GM19452 (cell line): ENCODE results near the gene ZSCAN25.
"Not testable (repeated sequence)": the region's sequence is repeated elsewhere in the genome, so short reads cannot be mapped to it uniquely, and the experiment has no call there.

Experiments used
- ATAC-seq: cut with Tn5 transposase; IDR thresholded peaks from one replicate; pipeline ENCODE4 v1.9.1; 2021; ENCODE audit not compliant: unreplicated experiment

ZSCAN25 gene

DNA sequence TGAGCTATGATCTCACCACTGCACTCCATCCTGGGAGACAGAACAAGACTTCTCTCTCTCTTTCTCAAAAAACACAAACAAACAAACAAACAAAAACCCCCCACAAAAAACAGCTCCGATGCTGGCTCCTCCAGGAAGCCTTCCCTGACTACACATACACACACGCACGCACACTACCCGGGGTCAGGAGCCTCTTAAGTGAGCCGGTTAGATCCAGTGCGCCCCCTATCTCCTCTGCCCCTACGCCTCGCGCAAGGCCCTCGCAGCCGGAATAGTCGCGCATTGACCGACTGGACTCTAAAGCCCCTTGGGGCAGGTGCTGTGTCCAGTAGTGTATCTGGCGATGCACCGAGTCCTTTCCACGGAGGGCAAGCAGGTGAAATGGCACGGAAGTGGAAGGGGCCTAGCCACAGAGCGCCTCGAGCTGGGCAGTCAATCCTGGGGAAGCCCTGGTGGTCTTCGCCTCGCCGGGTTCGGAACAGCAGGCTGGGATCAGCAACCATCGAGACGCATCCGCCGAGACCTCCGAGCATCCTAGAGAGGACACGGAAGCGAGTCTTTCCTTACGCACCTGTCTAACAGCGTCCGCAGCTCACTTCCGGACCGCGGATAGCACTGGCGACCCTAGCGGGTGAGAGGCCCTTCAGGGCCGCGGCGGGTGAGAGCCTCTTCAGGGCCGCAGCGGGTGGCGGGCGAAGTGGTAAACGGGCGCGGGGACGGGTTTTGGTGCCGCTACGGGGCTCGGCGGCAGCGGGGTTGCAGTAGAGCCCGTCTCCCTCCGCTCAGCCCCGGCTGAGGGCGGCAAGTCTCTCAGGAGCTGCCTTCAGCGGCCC is at the start of gene ZSCAN25:
Gene ZSCAN25 (plus strand): TSS at position 588 of the 833 bp plus-strand sequence. CDS start 2,661 bp downstream, outside the sequence.
- ATAC-seq, result peak; percentile 95

DNA sequence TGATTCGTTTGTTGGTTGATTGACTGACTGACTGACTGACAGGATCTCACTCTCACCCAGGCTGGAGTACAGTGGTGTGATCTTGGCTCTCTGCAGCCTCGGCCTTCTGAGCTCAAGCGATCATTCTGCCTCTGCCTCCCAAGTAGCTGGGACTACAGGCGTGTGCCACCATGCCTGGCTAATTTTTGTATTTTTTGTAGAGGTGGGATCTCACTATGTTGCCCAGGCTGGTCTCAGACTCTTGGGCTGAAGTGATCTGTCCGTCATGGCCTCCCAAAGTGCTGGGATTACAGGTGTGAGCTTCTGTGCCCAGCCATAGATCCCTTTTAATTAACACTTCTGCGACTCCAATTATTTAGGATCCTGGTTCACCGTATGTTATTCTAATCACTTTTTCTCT is 48.0 kb upstream of the ZSCAN25 start:
- not testable (repeated sequence) for ATAC-seq

- ATAC-seq, result no peak
Measured at GRCh38 chr7:99571768-99572167, 45.0 kb upstream of the ZSCAN25 start.

DNA sequence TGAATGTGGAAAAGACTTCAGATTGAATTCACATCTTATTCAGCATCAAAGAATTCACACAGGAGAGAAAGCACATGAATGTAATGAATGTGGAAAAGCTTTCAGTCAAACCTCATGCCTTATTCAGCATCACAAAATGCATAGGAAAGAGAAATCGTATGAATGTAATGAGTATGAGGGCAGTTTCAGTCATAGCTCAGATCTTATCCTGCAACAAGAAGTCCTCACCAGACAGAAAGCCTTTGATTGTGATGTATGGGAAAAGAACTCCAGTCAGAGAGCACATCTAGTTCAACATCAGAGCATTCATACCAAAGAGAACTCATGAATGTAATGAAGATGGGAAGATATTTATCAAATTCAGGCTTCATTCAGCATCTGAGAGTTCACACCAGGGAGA is 43.5 kb upstream of the ZSCAN25 start:
- ATAC-seq, result no peak

- ATAC-seq, result no peak
Measured at GRCh38 chr7:99576251-99576650, 40.5 kb upstream of the ZSCAN25 start.

DNA sequence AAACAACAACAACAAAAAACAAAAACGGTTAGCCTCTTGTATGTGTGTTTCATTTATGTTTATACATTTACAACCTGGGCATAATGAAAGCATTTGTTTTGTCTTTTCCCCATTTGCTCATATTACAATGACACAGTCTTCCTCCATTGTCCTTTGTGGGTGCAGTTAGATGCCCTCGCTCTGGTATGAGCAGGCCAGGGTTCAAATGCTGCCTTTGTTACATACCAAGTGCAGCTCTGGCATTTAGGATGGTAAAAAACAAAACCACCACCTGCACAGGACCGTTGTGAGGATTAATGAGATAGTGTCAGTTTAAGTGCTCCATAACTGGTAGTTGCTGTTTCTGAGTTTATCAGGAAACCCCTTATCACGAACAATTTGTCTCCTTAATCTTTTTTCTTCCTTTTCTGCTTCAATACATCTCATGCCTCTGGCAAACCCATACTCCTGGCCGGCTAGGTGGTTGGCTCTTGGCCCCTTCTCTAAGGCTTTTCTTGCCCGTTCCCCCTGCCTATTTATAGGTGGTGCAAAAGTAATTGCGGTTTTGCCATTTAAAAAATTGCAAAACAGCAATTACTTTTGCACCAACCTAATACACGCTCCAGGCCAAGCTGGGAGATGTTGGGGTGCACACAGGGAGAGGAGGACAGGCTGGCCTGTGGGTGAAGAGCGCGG is 37.3 kb upstream of the ZSCAN25 start:
- ATAC-seq, result no peak

DNA sequence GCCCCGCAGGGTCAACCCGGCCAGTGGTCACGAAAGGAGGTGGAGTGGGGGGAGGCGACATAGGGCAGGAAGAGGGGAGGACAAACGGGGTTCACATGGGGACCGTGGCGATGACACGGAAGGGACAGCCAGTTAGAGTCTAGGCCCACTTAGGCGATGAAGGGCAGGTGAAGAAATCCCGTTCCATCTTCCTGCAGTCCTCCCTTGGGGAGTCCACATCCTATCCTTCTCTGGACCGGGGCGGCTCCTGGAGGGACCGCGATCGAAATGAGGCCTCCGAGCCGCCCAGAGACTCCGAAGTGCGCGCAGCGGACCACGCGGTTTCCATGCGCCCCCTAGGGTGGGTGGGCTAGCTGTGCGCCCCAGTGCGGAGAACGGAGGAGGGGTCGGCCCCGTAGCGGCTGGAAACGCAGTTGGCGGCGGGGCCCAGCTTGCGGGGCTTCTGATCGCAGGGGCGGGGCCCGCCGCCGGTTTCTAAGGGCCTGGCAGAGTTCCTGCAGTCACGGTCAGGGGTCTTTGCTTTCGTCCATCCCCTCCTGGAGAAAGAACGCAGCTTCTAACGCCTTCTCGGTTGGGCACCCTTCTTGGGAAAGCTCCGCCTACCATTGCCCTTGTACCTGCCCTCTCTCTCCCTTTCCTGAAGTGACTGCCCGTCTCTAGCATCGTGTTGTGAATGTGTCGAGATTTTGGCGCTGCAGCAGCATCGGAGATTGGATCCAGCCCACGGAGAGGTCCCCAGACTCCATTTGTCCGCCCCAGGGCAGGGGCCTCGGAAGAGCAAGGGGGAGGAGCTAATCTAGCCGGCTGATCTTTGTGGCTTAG is 36.6 kb upstream of the ZSCAN25 start:
- ATAC-seq, result no peak

DNA sequence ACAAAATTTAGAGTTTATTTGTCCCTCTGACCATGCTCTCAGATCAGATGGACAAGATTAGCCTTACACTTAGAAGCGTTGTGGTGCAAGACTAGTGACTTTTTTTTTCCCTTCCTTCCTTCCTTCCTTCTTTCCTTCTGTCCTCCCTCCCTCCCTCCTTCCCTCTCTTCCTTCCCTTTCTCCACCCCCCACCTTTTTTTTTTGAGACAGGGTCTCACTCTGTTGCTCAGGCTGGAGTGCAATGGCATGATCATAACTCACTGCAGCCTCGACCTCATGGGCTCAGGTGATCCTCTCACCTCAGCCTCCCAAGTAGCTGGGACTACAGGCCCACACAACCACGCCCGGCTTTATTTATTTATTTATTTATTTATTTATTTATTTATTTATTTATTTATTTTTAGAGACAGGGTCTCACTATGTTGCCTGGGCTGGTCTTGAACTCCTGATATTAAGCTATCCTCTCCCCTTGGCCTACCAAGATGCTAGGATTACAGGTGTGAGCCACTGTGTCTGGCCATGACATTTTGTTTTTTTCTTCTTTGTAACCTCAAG is 35.9 kb upstream of the ZSCAN25 start:
- ATAC-seq, result not testable (repeated sequence)

DNA sequence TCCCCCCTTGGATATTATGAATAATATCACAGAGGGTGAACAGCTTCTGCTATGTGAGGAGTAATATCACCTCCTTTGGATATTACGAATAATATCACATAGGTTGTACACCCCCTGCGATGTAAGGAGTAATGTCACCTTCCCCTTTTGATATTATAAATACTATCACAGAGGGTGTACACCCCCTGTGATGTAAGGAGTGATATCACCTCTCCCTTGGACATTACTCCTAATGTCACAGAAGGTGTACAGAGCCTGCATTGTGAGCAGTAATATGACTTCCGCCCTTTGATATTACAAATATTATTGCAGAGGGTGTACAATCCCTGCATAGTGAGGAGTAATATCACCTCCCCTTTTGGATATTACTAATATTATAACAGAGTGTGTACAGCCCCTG is 27.9 kb upstream of the ZSCAN25 start:
- no peak for ATAC-seq

- ATAC-seq, result no peak
Measured at GRCh38 chr7:99594948-99595745, 21.6 kb upstream of the ZSCAN25 start.

GRCh38 chr7:99596408-99596955 is 20.3 kb upstream of the ZSCAN25 start:
- ATAC-seq, result no peak

DNA sequence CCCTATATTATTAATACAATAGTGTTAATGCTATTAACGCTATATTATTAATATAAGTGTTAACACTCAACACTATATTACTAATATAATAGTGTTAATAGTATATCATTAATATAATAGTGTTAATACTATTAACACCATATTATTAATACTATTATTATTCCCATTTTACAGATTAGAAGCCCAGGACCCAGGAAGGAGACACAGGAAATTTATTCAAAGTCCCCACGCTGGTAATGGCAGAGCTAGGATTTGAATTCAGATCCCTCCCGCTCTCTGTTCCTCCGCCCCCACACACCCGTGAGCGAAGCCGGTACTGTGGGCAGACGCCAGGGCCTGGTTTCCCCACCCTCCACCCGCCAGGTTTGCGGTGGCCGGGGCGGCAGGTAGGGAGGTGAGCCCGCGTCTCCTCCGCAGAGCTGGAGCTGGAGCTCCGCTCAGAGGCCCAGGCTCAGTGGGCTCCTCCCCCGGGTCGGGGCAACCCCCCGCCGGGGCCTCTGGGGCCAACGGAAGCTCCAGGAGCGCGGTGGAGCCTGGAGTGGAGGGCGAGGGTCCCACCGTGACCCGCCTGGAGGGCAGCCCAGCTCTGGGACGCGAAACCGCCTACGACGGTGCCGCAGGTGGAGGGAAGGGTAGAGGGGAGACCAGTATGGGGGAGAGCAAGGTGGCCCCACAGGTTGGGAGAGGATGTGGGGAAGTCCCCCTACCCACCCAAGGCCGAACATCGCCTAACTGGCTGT is 18.8 kb upstream of the ZSCAN25 start, which contains the start of gene TMEM225B:
Gene TMEM225B (plus strand): TSS at position 506 of the 740 bp plus-strand sequence. CDS start 6,122 bp downstream, outside the sequence.
- no peak for ATAC-seq

DNA sequence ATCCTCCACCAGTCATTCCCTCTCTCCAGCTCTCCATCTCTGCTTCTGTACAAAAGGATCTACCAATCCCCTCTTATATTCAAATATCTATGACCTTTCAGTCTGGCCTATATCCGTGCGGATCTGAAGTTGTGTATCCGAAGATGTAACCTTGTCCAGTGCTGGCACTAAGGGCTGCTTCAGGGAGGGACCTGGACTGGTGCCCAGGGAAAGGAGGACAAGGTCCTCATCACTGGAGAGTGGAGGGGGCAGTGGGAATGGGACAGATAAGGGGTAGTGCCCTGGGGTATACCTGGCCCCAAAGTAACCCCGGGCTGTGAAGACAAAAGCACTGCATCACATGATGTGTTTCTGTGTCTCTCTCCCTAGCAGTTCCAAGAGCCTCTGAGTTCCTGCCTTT is 16.9 kb upstream of the ZSCAN25 start:
- ATAC-seq, result no peak

GRCh38 chr7:99601656-99602310 is 15.0 kb upstream of the ZSCAN25 start:
- ATAC-seq, result no peak

GRCh38 chr7:99605527-99605926 is 11.2 kb upstream of the ZSCAN25 start:
- ATAC-seq, result no peak

DNA sequence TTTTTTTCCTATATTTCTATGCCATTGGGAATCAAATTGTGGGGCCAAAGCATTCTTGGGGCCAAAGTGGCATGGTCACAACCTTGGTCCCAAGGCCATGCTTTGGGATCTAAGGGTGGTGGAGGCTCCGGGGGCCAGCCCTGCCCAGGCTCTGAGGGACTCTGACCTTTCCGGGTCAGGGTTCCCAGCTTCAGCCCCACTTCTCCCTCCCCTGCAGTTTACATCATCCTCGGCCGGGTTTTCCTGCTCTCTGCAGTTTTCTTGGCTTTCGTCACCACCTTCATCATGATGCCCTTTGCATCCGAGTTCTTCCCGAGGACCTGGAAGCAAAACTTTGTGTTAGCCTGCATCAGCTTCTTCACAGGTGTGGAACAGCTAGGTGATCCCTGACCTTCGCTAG is 10.2 kb upstream of the ZSCAN25 start:
- no peak for ATAC-seq

DNA sequence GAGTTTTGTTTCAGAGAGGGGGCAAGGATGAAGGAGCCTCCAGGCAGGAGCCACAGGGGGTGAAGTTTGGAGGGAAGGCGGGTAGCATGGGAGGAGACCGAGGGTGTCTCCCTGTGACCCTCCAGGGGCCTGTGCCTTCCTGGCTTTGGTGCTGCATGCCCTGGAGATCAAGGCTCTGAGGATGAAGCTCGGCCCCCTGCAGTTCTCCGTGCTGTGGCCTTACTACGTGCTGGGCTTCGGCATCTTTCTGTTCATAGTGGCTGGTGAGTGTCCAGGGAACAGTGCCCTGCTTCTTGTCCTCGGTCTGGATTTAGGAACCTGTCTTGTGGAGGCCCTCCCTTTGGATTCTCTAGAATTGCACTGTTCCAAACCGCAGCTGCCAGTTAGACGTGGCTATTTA is 9.2 kb upstream of the ZSCAN25 start:
- ATAC-seq, result no peak

DNA sequence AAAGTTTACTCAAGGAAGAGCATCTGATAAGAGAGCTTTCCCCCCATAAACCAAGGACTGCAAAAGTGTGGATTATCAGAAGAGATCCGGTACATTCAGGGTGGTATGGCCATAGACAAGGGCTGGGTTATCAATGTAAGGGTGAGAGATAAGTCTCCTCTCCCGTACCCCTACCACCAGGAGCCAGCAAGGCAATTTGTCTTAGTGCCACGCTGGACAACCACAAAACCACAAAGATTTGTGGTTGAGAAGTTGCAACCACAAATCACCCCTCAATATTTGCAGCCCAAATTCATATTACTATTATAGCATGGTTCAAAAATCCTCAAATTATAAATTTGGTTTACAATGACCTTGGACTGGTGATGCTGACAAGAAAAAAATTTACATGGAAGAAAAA is 2.3 kb upstream of the ZSCAN25 start:
- ATAC-seq, result no peak

DNA sequence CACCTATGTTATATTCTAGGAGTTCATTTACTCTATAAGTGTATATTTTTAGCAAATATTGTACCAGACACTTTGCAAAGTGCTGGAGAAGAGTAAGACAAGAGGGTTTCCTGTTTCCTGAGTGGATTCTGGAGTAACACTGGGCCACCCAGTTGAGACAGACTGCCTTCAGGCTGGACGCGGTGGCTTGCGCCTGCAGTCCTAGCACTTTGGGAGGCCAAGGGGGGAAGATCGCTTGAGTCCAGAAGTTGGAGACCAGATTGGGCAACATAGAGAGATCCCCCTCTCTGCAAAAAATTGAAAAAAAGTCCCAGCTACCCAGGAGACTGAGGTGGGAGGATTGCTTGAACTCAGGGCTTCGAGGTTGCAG is 772 bp upstream of the ZSCAN25 start:
- ATAC-seq, result no peak
